Calu3 (cell line): ENCODE results near the gene APAF1. TPM values are rescaled to one million over a fixed set of nuclear protein-coding genes. Genes with fewer than 3 reads are reported as not detected.
A peak's percentile ranks its signal among the peaks of the same experiment; 100 is the strongest.

Experiments used
- BruUV-seq: library from RNA; stranded (reverse); fragments of 400-500 nt; replicated peaks from 2 replicates; lab custom pipeline; 2021; lab: Mats Ljungman, UMichigan
- CTCF ChIA-PET: fragments of 300-600 bp; sonication (Branson Sonifier 250); formaldehyde crosslinking; loops from one replicate; lab custom pipeline; 2022; ENCODE audit warnings: antibody characterized with exemption; lab: Charles Lee
- DNase-seq: peaks from one replicate; pipeline ENCODE4 v3.0.0; 2022
- H3K27ac Mint-ChIP-seq: one replicate; pipeline ENCODE4 v1.8.0; 2022; ENCODE audit warnings: mixed read lengths; ENCODE audit not compliant: unreplicated experiment
- H3K27me3 Mint-ChIP-seq: one replicate; pipeline ENCODE4 v1.8.0; 2022; ENCODE audit warnings: mixed read lengths; ENCODE audit not compliant: unreplicated experiment
- H3K36me3 Mint-ChIP-seq: one replicate; pipeline ENCODE4 v1.8.0; 2022; ENCODE audit warnings: mild to moderate bottlenecking, moderate library complexity, mixed read lengths; ENCODE audit not compliant: insufficient read depth, unreplicated experiment
- H3K4me1 Mint-ChIP-seq: one replicate; pipeline ENCODE4 v1.8.0; 2022; ENCODE audit warnings: mild to moderate bottlenecking, low read depth, mixed read lengths; ENCODE audit not compliant: unreplicated experiment
- H3K4me3 Mint-ChIP-seq: one replicate; pipeline ENCODE4 v1.8.0; 2022; ENCODE audit warnings: mild to moderate bottlenecking, low read depth, moderate library complexity, mixed read lengths; ENCODE audit not compliant: unreplicated experiment
- H3K9me3 Mint-ChIP-seq: one replicate; pipeline ENCODE4 v1.8.0; 2022; ENCODE audit warnings: low read depth, mixed read lengths; ENCODE audit not compliant: unreplicated experiment
- CTCF ChIP-seq: fragments of 200-600 bp; IDR thresholded peaks from one replicate; pipeline ENCODE4 v1.8.0; 2022; ENCODE audit warnings: antibody characterized with exemption; ENCODE audit not compliant: unreplicated experiment
- intact Hi-C: fragments of 100-400 bp; cut with micrococcal nuclease; formaldehyde crosslinking; loops from one replicate; pipeline ENCODE4 v1.10.0; 2022; ENCODE audit not compliant: unreplicated experiment
- total RNA-seq: library from RNA; stranded (reverse); gene quantifications from 2 replicates; pipeline ENCODE4 v1.2.3, GENCODE V29; 2022

APAF1 gene
- total RNA-seq, 1 experiment from 2014 or later: 24.7 TPM

DNA sequence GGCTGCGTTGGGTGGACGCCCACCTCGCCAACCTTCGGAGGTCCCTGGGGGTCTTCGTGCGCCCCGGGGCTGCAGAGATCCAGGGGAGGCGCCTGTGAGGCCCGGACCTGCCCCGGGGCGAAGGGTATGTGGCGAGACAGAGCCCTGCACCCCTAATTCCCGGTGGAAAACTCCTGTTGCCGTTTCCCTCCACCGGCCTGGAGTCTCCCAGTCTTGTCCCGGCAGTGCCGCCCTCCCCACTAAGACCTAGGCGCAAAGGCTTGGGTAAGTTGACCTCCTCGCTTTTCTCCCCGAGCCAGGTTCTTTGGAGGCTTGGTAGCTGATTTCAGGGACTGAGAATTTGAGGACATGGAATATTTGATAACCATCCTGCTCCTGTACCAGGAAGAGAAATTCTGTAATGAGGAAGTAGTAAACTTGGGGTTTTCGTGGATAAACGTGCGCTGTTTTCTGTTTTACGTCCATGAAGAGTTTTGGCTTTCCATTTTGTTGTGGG lies 530 bp downstream of the APAF1 start:
- H3K27ac Mint-ChIP-seq: peak overlapping the region; percentile 80
- peaks cover 6% of the 10 kb centered on the region for H3K4me1 Mint-ChIP-seq
- no peaks in the 10 kb centered on the region for H3K9me3 Mint-ChIP-seq
- no peaks in the 10 kb centered on the region for H3K27me3 Mint-ChIP-seq
- peak overlapping the region; percentile 97 for H3K4me3 Mint-ChIP-seq
- TF ChIP-seq CTCF: no peak
- CTCF ChIA-PET: interaction anchor here (0.6 to 1.4 kb wide), 3 partner anchors 53 to 229 kb away, joined by 3 to 4 read pairs (median 3); partner anchors contain the start of gene SLC25A3
- BruUV-seq: no TSS peak
- intact Hi-C loops: loop anchor here (1.0 to 10.0 kb wide), 3 partner anchors 52 to 111 kb away; partner anchors contain the start of gene SLC25A3
- peak; percentile 40 for DNase-seq
- H3K36me3 Mint-ChIP-seq: peaks cover 41% of the 10 kb centered on the region

DNA sequence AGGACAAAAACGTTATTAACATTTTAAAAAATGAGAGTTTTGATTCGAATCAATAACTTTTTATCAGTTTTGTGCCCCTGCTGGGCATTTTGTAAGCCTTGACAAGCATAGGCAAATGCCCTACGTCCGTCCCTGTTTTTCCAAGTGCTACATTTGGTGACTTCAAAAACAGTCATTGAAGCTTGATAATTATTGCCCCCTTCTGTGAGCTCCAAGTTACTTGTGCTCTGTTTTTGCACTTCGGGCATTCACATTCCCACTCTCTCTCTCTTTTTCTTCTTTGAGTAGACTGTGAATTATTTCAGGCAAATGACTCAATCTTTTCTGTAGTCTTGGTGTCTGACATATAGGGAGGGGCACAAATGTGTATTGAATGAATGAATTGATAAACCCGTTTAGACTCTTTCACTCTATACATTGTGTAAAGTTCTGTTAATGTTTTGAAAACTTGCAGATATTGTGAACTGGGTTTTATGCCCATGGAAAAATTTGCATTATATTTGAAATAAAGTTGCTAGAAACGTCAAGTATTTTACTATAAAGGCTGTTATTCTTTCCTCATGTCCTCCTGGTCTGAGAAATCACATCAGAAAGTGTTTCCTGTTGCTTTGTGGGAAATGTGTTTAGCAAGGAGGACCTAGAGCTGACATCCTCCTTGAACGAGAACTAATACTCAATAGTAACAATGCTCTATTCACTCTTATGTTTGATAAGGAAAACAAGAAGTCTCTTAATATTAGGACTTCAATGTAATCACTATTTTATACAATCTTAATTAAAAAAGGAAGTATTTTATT lies 1.4 kb downstream of the APAF1 start:
- CTCF ChIA-PET: interaction anchor here (0.6 to 1.4 kb wide), 5 partner anchors 54 to 230 kb away, joined by 3 to 6 read pairs (median 3); partner anchors contain the start of gene SLC25A3
- intact Hi-C loops: loop anchor here (2.0 to 10.0 kb wide), 2 partner anchors 80 to 112 kb away; no protein-coding TSS in a partner anchor
- no TSS peak for BruUV-seq

DNA sequence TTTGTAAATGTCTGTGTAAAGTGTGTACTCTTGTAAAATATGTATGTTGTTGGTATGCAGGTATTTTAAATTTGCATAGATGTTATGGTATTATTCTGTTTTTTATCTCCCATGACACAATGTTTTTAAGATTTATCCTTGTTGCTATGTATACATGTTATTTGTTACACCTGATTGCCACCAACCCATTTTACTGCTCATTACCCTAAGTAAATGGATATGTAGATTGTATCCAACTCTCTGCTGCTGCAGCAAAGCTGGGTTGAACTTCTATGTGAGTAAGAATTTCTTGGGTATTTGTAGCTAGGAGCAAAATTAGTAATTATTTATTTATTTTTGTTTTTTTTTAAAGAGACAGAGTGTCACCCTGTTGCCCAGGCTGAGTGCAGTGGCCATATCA lies 6.2 kb downstream of the APAF1 start:
- H3K27me3 Mint-ChIP-seq: no peaks in the 10 kb centered on the region
- no peaks in the 10 kb centered on the region for H3K9me3 Mint-ChIP-seq
- no peak for DNase-seq
- no peak overlapping the region for H3K27ac Mint-ChIP-seq
- peaks cover 4% of the 10 kb centered on the region for H3K36me3 Mint-ChIP-seq
- H3K4me1 Mint-ChIP-seq: peaks cover 8% of the 10 kb centered on the region
- H3K4me3 Mint-ChIP-seq: no peak overlapping the region
- BruUV-seq: no TSS peak
- no peak for TF ChIP-seq CTCF
- CTCF ChIA-PET: interaction anchor here (0.7 to 1.1 kb wide), 3 partner anchors 58 to 84 kb away, joined by 3 to 4 read pairs (median 3); partner anchors contain the start of gene SLC25A3
- intact Hi-C loops: no loop called here

More for the DNA sequence above, 1.4 kb downstream of the APAF1 start:
- Mint-ChIP-seq H3K4me3 (peak overlapping the region; percentile 97), H3K4me1 (peaks cover 6% of the 10 kb centered on the region), H3K27ac (peak overlapping the region; percentile 80), H3K36me3 (peaks cover 41% of the 10 kb centered on the region), H3K9me3 (no peaks in the 10 kb centered on the region), H3K27me3 (no peaks in the 10 kb centered on the region)
- DNase-seq: no peak
- TF ChIP-seq CTCF: no peak

DNA sequence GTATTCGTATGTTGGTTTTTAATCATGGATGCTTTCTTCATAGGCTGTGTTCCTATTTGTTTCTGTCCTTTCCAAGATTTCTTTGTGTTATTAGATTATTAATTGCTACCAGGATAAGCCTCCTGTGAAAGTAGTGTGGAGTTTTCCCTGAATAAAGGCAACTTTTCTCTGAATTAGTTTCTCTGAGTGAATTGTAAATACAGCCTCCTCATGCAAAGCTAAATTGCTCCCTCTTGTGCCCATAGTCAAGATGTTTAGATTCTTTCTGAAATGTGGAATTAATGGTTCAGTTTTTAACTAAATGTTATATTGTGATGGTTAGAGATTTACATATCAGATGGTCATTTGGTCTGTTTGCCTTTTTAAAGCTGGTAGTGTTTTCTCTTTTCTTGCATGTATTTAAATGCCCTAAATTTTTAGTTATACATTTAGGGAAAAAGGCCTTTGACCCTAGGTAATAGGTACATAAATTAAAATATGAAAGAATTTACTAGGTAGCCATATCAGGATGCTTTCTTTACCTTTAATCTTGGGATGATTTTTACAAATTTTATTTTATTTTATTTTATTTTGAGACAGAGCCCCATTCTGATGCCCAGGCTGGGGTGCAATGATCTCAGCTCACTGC lies 8.9 kb downstream of the APAF1 start:
- DNase-seq: peak; percentile 22
- H3K36me3 Mint-ChIP-seq: no peaks in the 10 kb centered on the region
- no peak overlapping the region for H3K27ac Mint-ChIP-seq
- H3K4me3 Mint-ChIP-seq: no peak overlapping the region
- CTCF ChIA-PET: interaction anchor here (0.6 to 1.1 kb wide), 4 partner anchors 19 to 230 kb away, joined by 3 to 10 read pairs (median 4); no protein-coding TSS in a partner anchor
- H3K4me1 Mint-ChIP-seq: peaks cover 14% of the 10 kb centered on the region
- H3K9me3 Mint-ChIP-seq: no peaks in the 10 kb centered on the region
- intact Hi-C loops: loop anchor here (1.0 kb wide), 2 partner anchors 87 to 344 kb away; no protein-coding TSS in a partner anchor
- peak; percentile 28 for TF ChIP-seq CTCF
- no TSS peak for BruUV-seq
- no peaks in the 10 kb centered on the region for H3K27me3 Mint-ChIP-seq
